Upper lobe of right lung (tissue), 1 donor: Measurements from ENCODE around the gene TLR8. TPM values are rescaled to one million over a fixed set of nuclear protein-coding genes. Genes with fewer than 3 reads are reported as not detected.

Experiments
- ATAC-seq: fragments of 200-7000 bp; cut with Tn5 transposase; one replicate; pipeline ENCODE4 v1.9.1; 2020; ENCODE audit warnings: mild to moderate bottlenecking, moderate library complexity
- DNase-seq: peaks from one replicate; pipeline ENCODE4 v3.0.0-alpha.2; 2020
- H3K27ac ChIP-seq: fragments of 200-600 bp; one replicate; pipeline ENCODE4 v1.8.0; 2022
- H3K27me3 ChIP-seq: fragments of 200-600 bp; one replicate; pipeline ENCODE4 v1.8.0; 2022; ENCODE audit warnings: mild to moderate bottlenecking
- H3K36me3 ChIP-seq: fragments of 200-600 bp; one replicate; pipeline ENCODE4 v1.8.0; 2022
- H3K4me1 ChIP-seq: fragments of 200-600 bp; one replicate; pipeline ENCODE4 v1.8.0; 2022
- H3K4me3 ChIP-seq: fragments of 200-600 bp; one replicate; pipeline ENCODE4 v1.8.0; 2022; ENCODE audit warnings: mild to moderate bottlenecking
- H3K9me3 ChIP-seq: fragments of 200-600 bp; one replicate; pipeline ENCODE4 v1.8.0; 2022
- intact Hi-C: fragments of 100-400 bp; cut with DNase I; formaldehyde crosslinking; loops from one replicate; pipeline ENCODE4 v1.11.0; 2022
- total RNA-seq: library from RNA; stranded (reverse); fragmentation: NEBNext Ultra II Directional; extraction: Animal tissue kit (Norgen Biotek cat#: 25700); gene quantifications from one replicate; pipeline ENCODE4 v1.2.1, GENCODE V29; 2021
- TF ChIP-seq, protein P1 (sequence below): fragments of 200-600 bp; IDR thresholded peaks from one replicate; pipeline ENCODE4 v1.8.0; 2022; ENCODE audit warnings: antibody characterized with exemption
- donor health status: DM: no; HTN: yes; CAD: no; lungs with severe emphysema.

TLR8 gene
- total RNA-seq, 1 donor from 2014 or later, result 17.8 TPM

- no peak overlapping the region for H3K27ac ChIP-seq
- H3K9me3 ChIP-seq, result no peaks in the 10 kb centered on the region
- H3K36me3 ChIP-seq, result no peaks in the 10 kb centered on the region
- TF ChIP-seq, protein P1, sequence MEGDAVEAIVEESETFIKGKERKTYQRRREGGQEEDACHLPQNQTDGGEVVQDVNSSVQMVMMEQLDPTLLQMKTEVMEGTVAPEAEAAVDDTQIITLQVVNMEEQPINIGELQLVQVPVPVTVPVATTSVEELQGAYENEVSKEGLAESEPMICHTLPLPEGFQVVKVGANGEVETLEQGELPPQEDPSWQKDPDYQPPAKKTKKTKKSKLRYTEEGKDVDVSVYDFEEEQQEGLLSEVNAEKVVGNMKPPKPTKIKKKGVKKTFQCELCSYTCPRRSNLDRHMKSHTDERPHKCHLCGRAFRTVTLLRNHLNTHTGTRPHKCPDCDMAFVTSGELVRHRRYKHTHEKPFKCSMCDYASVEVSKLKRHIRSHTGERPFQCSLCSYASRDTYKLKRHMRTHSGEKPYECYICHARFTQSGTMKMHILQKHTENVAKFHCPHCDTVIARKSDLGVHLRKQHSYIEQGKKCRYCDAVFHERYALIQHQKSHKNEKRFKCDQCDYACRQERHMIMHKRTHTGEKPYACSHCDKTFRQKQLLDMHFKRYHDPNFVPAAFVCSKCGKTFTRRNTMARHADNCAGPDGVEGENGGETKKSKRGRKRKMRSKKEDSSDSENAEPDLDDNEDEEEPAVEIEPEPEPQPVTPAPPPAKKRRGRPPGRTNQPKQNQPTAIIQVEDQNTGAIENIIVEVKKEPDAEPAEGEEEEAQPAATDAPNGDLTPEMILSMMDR, result no peak
- DNase-seq (no peak), ATAC-seq (no peak)
- H3K4me1 ChIP-seq, result no peaks in the 10 kb centered on the region
- intact Hi-C loops, result no loop called here
- no peaks in the 10 kb centered on the region for H3K27me3 ChIP-seq
- H3K4me3 ChIP-seq, result no peak overlapping the region
These were observed 6.5 kb downstream of the TLR8 start for GRCh38 chrX:12912791-12913482.

- H3K9me3 ChIP-seq, result no peaks in the 10 kb centered on the region
- no peak overlapping the region for H3K4me3 ChIP-seq
- H3K27me3 ChIP-seq, result no peaks in the 10 kb centered on the region
- H3K36me3 ChIP-seq, result no peaks in the 10 kb centered on the region
- H3K4me1 ChIP-seq, result no peaks in the 10 kb centered on the region
- intact Hi-C loops, result no loop called here
- TF ChIP-seq, protein P1, result no peak
- ATAC-seq (no peak), DNase-seq (no peak)
- H3K27ac ChIP-seq, result no peak overlapping the region
These were observed 11.3 kb downstream of the TLR8 start for GRCh38 chrX:12917753-12918152.

DNA sequence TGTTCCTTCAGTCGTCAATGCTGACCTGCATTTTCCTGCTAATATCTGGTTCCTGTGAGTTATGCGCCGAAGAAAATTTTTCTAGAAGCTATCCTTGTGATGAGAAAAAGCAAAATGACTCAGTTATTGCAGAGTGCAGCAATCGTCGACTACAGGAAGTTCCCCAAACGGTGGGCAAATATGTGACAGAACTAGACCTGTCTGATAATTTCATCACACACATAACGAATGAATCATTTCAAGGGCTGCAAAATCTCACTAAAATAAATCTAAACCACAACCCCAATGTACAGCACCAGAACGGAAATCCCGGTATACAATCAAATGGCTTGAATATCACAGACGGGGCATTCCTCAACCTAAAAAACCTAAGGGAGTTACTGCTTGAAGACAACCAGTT lies 12.6 kb downstream of the TLR8 start:
- no peak overlapping the region for H3K27ac ChIP-seq
- no peaks in the 10 kb centered on the region for H3K4me1 ChIP-seq
- intact Hi-C loops, result no loop called here
- H3K27me3 ChIP-seq, result no peaks in the 10 kb centered on the region
- DNase-seq (no peak), ATAC-seq (no peak)
- no peaks in the 10 kb centered on the region for H3K9me3 ChIP-seq
- no peaks in the 10 kb centered on the region for H3K36me3 ChIP-seq
- TF ChIP-seq, protein P1, result no peak
- no peak overlapping the region for H3K4me3 ChIP-seq

GRCh38 chrX:12919620-12920019 lies 13.2 kb downstream of the TLR8 start:
- Histone ChIP-seq H3K4me3 (no peak overlapping the region), H3K9me3 (no peaks in the 10 kb centered on the region), H3K4me1 (no peaks in the 10 kb centered on the region), H3K36me3 (no peaks in the 10 kb centered on the region), H3K27me3 (no peaks in the 10 kb centered on the region), H3K27ac (no peak overlapping the region)
- ATAC-seq, result no peak
- TF ChIP-seq, protein P1, result no peak
- no peak for DNase-seq
- intact Hi-C loops, result no loop called here

DNA sequence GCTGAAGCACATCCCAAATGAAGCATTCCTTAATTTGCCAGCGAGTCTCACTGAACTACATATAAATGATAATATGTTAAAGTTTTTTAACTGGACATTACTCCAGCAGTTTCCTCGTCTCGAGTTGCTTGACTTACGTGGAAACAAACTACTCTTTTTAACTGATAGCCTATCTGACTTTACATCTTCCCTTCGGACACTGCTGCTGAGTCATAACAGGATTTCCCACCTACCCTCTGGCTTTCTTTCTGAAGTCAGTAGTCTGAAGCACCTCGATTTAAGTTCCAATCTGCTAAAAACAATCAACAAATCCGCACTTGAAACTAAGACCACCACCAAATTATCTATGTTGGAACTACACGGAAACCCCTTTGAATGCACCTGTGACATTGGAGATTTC lies 14.6 kb downstream of the TLR8 start:
- DNase-seq (no peak), ATAC-seq (no peak)
- no peaks in the 10 kb centered on the region for H3K27me3 ChIP-seq
- H3K4me1 ChIP-seq, result no peaks in the 10 kb centered on the region
- H3K9me3 ChIP-seq, result no peaks in the 10 kb centered on the region
- no peak overlapping the region for H3K4me3 ChIP-seq
- intact Hi-C loops, result no loop called here
- TF ChIP-seq, protein P1, result no peak
- no peaks in the 10 kb centered on the region for H3K36me3 ChIP-seq
- no peak overlapping the region for H3K27ac ChIP-seq
